AG08395 (cell line): ENCODE results near the gene LIF.

Source experiments
- DNase-seq: peaks from one replicate; pipeline ENCODE4 v3.0.0; 2012; ENCODE audit warnings: mixed read lengths, low spot score

LIF gene

GRCh38 chr22:30284172-30284571 lies 37.6 kb upstream of the LIF start:
- no peak for DNase-seq

DNA sequence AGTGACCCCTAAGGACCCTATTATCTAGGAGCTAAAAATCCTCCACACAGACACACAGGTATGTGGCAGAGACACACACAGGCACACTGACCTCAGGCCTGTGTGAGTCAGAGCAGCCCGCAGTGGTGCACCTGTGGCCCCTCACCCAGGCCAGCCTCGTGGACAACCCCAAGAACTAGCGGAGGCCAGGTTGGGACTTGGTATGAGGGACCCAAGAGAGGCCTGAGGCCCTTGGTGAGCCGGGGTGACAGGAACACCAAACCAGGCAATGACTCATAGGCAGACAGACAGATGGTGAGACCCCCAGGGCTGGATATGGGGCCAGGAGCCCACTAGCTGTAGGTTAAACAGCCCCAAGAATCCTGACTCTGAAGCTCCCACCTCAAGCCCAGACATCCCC lies 36.8 kb upstream of the LIF start:
- no peak for DNase-seq

DNA sequence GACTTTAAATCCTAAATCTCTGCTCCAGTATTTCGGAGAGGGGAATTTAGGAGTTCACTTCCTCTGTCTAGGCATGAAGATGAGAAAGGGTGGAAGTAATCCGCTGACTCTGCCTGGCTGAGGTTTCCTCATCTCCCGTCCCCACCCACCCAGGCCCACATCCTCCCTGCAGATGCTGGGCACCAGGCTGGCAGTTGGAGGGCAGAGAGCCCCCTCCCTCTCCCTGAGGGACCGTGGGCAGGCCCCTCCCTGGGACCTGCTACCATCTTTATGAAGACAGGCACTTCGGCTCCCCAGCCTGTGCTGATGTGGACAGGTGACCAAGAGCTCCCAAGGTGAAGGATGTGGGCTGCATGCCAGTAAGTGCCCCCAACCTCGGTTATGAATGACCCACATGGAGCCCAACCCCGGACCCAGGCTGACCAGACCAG lies 36.1 kb upstream of the LIF start:
- DNase-seq = no peak

- DNase-seq = no peak
These were observed 33.9 kb upstream of the LIF start for GRCh38 chr22:30280505-30280904.

DNA sequence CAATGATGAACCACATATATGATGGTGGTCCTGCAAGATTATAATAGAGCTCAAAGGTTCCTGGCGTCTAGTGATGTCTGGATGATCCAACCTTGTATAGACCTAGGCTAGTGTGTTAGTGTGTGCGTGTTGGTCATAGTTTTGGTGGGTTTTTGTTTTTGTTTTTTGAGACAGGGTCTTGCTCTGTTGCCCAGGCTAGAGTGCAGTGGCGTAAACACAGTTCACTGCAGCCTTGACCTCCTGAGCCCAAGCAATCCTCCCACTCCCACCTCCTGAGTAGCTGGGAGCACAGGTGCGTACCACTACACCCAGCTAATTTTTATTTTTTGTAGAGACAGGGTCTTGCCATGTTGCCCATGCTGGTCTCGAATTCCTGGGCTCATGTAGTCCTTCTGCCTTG lies 33.4 kb upstream of the LIF start:
- no peak for DNase-seq

GRCh38 chr22:30279046-30279788 lies 32.7 kb upstream of the LIF start:
- peak; percentile 75 for DNase-seq

GRCh38 chr22:30277547-30278344 lies 31.2 kb upstream of the LIF start:
- peak; percentile 60 for DNase-seq

- DNase-seq = no peak
These were observed 29.5 kb upstream of the LIF start for GRCh38 chr22:30276039-30276438.

DNA sequence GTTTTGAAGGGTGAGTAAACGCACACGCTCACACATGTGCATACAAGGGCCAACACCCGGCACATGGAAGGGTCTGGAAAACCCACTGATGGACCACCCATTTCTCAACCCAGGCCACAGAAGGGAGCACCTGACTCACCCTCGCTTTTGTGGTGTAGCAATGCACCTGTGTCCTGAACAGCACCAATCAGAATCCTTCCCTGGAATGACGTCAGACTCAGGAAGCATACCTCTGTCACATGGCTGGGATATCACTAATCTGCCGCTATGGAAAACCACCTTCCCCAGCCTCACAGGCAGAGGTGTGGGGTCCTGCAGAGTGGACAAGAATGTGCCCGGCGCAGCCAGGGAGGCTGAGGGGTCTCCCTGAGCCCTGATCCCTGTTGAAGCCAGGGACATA lies 29.1 kb upstream of the LIF start:
- DNase-seq = no peak

DNA sequence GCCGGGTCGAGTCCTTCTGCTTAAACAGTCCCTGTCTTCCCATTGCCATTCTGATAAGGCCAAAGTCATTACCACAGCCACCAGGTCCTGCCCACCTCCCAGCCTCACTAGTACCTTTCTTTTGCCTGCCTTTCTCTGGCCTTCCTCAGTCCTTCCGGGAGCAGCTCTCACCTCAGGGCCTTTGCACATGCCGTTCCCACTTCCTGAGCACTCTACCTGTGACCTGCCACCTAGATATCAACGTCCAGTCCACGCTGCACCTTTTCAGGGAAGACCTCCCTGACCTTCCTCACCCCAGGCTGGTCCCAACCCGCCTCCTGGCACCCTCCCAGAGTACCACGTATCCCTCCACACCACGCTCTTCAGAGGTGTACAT lies 27.9 kb upstream of the LIF start:
- no peak for DNase-seq

DNA sequence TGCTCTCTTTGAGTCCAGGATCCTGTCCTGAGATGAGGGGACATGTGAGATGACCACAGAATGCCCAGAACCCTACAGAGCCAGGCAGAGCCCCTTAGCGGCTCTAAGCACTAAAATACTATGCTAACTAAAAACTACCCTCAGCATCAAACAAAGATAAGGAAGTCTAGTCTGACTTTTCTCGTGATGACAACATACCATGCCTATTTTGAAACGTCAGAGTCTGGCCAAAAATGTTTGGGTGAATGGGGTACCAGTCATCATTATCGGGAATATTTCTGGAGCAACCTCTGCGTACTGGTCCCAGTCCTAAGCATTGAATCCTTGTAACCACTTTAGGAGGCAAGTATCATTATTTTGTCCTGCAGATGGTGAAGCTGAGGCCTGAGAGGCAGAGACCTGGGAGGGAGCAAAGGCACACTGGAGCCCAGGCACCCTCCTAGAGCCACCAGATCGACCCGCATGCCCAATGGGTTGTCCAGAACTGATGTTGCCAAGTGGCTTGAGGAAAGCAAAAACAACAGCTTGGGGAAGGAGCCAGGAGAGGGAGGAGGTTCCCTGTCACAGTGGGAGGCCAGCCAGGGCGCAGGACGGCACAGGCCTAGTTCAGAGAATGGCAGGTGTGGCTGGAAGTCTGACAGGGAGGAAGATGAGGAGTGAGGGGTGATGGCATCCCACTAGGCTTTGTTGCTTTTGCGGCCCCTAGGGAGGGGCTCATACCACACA lies 27.3 kb upstream of the LIF start:
- DNase-seq = no peak

DNA sequence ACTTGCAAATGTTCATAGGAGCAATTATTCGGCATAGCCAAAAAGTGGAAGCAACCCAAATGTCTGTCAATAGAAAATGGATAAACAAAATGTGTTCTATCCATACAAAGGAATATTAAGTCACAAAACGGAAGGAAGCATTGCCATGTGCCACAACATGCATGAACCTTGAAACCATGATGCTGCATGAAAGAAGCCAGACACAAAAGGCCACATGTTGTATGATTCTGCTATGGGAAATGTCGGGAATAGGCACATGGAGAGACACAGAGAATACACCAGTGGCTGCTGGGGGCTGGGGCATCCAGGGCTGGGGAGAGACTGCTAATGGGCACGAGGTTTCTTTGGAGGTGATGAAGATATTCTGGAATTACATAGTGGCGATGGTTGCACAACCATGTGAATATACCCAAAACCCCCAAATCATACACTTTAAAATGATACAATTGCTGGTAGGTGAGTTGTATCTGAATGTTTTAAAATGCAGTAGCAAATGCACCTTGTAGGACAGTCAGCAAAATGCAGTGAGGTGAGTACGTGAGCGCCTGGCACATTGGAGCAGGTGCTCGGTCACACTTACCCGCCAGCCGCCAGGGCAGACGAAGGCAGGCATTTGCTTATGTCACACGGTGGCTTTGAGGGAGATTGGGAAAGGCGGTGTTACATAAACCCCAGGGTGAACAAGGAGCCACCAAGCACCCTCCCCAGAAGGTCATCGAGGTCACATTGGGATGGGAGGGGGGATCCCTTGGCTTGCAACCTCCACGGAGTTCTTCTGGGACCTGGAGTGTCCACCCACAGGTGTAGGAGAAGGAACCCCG lies 26.4 kb upstream of the LIF start:
- DNase-seq = no peak

DNA sequence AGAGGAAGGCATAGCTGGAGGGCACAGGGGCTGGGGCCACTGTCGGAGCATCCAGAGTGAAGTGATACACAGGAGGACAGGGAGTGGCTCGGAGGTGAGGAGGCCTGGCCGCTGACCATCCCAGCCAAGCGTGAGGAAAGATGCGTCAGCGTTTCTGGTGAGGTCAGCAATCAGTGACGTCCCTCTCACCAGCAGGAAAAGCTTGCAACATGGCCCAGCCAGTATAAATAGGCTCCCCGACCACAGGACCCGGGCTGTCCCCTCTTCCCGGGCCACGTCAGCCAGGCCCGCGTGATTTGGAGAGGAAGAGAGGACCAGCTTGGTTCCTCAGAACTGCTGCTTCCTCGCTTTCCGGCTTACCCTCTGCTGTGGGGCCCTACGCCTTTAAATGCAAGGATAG lies 24.3 kb upstream of the LIF start:
- no peak for DNase-seq

DNA sequence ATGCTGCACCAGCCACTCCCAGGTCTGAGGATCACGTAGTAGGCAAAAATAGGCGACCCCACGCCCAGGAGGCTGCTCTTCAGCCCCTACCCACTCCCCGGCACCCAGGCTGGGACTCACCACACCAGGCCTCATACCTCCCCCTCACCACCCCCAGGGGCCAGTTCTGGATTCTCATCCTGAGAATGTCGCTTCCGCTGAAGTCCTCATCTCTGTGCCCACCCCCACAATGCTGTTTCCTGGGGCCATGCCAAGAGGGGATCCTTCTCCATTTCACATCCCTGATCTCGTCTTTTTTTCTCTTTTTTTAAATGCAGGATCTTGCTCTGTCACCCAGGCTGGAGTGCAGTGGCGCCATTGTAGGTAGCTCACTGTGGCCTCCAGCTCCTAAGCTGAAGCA lies 21.8 kb upstream of the LIF start:
- no peak for DNase-seq

- no peak for DNase-seq
These were observed 21.1 kb upstream of the LIF start for GRCh38 chr22:30267382-30268302.

DNA sequence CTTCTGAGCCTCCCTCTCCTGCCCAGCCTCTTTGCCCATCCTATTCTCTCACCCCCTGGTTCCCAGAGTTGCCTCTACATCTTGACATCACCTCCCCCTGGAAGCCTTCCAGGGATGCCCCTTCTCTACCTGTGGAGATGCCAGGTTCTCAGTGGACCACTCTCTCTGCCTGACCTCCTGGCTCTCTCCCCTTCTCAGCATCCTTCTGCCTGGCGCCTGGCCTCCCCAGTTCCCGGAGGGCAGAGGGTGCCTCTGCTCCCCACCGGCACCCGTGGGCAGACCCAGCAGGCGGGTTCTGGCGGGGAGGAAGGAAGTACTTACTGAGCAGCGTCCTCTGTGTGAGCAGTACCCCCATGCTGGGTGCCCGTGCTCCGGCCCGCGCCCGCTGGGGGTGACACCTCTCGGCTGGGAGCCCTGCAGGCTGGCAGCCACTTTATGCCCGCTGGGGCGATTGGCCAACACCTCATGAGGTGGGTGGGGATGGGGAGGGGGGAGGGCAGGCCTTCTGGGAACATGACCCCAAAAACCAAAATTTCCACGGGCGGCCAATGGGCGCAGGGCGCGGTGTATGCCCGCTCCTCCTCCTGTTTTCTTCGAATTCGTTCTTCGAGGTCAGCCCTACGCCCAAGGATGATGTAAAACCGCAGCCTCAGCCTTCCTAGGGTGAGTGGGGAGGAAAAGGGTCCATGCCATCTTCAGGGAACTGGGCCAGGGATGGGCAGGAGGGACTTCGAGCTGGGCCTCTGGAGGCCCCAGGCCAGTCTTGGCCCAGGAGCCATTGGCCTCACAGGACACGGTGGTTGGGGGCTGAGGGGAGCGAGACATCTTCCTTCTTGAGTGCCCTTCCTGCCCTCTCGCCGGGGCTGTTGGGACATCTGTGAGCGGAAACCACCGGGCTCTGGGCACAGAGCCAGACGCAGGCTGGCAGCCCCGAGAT lies 20.2 kb upstream of the LIF start, which contains the start of gene OSM:
Gene OSM, minus strand, starts transcription at position 407 of the 937 bp plus-strand sequence. Its CDS starts 52 bp downstream, at position 355.
- DNase-seq = no peak

GRCh38 chr22:30265823-30266444 lies 19.4 kb upstream of the LIF start:
- DNase-seq = no peak

DNA sequence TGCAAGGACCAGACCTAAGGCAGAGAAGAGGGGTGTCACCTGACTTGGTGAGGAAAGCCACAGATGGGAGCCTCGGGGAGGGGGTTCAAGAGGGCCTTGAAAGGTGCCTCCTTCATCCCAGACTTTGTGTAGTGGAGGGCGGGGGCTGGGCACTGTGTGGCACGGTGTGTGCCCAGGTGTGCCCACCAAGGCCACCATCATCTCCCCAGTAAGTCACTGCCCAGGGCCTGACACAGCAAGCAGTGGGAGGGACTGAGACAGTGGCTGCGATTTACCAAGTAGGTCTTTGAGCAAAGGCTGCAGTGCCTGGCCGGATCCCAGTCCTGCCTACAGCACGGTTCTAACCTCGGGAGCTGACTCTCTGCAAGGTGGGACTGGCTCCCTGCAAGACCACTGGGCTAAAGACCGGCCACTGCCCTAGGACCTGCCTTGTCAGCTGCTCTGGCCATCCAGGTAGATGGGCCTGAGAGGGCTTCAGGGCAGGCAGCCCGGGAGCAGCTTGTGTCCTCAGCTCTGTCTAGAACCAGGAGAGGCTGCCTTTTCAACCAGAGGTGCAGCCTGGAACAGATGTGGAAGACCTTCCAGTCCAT lies 18.7 kb upstream of the LIF start:
- DNase-seq = no peak

GRCh38 chr22:30263883-30264282 lies 17.3 kb upstream of the LIF start:
- no peak for DNase-seq
